AG08396 (cell line): ENCODE results near the gene ALS2.
"Not testable (repeated sequence)": the region's sequence is repeated elsewhere in the genome, so short reads cannot be mapped to it uniquely, and the experiment has no call there.

Experiments used
- DNase-seq: peaks from one replicate; pipeline ENCODE4 v3.0.0; 2012; ENCODE audit warnings: low spot score, mixed read lengths

Gene ALS2

DNA sequence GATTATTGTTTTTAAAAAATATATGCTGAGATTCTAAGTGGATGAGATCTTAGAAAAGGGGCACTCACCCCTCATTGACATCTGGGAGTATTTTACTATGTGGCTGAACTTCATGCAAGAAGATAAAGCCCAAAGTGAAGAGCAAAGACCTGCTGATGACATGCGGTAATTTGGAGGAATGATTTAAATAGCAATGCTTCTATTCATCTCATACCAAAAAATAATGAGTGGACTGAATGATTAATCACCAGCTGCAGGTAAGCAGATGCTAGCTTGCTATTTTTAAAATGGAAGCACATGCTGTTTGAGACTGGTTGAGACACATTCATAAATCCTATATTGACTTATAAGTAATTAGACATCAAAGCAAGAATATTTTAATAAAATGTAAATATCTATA lies 12.9 kb upstream of the ALS2 start:
- no peak for DNase-seq

GRCh38 chr2:201790989-201791388 lies 10.3 kb upstream of the ALS2 start:
- DNase-seq = no peak

GRCh38 chr2:201790291-201790690 lies 9.6 kb upstream of the ALS2 start:
- DNase-seq = no peak

- DNase-seq = no peak
These were observed 8.7 kb upstream of the ALS2 start for GRCh38 chr2:201789395-201789794.

- no peak for DNase-seq
These were observed 7.6 kb upstream of the ALS2 start for GRCh38 chr2:201788371-201788770.

DNA sequence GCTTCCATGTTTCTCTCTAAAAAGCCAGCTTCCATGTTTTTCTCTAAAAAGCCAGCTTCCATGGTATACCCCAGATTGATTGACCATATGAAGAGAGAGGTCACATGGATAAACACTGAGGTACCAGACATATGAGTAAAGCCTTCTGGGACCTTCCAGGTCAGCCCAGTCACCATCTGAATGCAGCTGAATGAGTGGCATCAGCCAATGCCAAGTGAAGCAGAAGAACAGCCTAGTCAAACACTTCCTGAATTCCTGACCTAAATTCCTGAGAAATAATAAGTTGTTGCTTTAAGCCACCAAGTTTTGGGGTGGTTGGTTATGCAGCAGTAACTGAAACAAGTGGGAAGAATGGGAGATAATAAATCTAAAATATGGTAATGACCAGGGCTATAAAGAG lies 5.7 kb upstream of the ALS2 start:
- no peak for DNase-seq

DNA sequence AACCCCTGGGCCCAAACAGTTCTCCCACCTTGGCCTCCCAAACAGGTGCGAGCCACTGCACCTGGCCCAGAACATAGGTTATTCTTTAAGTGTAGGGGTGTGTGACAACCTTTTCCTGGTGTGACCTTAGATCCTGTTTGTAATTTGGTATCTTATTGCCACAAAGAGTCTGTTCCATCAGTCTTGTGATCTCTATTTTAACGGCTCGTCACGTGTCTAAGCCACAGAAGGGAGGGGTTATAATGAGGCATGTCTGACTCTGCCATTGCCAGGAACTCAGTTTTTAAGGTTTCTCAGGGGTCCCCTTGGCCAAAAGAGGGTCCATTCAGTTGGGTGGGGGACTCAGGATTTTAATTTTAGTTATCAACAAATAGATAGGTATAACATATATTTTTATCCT lies 4.4 kb upstream of the ALS2 start:
- no peak for DNase-seq

DNA sequence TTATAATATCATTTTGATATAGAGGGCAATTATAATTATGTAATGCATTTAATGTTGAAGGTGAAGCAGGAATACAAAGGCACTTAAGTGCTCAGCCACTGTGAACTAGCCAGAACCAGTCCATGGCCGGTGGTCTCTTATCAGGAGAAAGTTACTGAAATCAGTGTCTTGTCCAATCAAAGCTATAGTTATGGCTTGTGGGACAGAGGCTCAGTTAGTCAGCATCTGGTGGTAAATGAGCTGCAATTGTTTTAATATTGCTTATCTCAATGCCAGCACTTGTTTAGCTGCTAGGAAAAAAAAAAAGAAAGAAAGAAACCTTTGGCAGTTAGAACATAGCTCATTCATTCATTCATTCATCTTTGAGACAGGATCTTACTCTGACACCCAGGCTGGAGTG lies 3.8 kb upstream of the ALS2 start:
- DNase-seq = no peak

GRCh38 chr2:201781557-201782051 lies 871 bp upstream of the ALS2 start:
- DNase-seq = no peak

- DNase-seq = peak; percentile 30
These were observed 646 bp downstream of the ALS2 start for GRCh38 chr2:201779901-201780673.

DNA sequence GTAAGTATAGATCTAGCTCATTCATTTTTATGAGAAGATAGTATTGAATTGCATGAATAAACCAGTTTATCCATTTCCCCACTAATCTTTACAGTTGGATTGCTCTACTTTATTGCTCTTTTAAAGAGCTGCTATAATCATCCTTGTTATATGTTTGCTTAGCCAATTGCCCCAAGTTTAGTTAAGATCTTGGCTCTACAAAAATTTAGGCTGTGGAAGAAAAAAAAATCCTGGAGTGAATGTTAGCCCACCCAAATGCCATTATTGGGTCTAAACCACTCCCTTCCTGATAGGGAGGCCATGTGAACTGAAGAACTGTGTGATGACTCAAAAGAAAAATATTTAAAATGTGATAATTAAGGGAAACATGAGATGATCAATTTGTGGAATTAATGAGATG lies 2.9 kb downstream of the ALS2 start:
- no peak for DNase-seq

DNA sequence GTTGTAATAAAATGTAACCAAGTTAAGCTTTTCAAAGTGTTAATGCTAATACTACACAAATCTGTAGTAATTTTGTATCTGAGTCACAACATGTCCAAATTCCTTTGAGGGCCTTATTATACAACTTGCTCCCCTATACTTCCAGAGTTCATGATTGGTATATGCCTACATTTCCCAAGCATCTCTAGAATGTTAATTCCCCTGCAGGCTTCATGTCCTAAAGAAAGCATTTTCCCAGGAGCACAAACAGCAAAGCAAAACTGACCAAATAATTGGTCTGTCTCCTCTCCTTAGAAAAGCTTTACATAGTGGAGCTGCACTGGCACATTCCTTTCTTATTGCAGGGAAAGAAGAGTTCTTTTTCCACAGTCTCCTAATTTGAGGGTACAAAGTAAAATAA lies 3.7 kb downstream of the ALS2 start:
- DNase-seq = no peak

GRCh38 chr2:201775326-201775725 lies 5.4 kb downstream of the ALS2 start:
- no peak for DNase-seq

DNA sequence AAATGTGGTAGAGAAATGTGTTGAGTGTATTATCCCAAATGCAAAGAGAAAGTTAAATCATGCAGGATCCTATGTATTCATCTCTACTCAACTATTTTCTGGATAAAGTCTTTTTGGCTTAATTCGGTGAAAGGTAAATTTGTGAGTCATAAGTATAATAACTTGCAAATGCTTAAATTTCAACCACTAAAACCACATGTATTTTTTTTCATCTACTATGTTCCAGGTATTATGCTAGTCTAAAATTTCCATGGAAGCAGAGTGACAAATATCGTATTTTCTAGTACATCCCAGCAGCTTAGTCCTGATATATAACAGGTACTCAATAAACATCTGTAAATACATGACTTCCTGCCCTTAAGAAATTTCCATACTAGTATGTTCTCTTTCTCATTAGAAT lies 6.2 kb downstream of the ALS2 start:
- no peak for DNase-seq

- DNase-seq = no peak
These were observed 6.7 kb downstream of the ALS2 start for GRCh38 chr2:201773990-201774389.

GRCh38 chr2:201769666-201770373 lies 10.9 kb downstream of the ALS2 start:
- DNase-seq = no peak

DNA sequence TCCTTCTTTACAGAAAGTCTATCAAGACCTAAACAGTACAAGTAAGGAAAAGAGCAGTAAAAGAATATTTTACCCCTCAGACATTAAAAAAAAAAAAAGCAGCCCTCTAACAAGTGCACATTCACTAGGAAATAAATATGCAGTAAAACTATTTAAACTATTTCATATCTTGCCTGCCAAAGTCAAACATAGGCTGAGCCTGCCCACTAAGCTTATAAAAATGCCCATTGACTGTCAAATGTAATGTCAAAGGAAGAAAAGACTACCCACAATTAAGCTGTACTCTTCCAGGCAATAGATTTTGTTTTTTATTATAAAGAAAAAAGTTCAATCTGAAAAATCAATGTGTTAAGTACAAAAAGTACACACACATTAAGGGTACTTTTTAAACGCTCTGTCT lies 11.8 kb downstream of the ALS2 start:
- DNase-seq = peak; percentile 43

DNA sequence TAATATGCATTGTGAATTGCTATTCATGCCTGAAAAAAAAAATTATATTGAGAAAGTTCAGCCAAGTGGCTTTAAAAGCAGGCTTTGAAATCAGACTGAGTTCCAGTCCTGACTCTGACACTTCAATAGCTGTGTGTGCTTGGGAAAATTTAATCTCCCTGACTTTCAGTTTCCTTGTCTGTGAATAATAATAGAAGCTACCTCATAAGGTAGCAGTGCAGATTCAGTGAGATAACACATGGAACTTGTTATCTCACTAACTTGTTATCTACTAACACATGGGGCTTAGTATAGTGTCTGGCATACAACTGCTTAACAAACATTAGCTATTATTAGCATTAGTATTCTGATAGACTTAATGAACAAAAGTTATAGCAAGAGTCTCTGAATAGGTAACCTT lies 14.9 kb downstream of the ALS2 start:
- DNase-seq = no peak

- DNase-seq = not testable (repeated sequence)
These were observed 16.3 kb downstream of the ALS2 start for GRCh38 chr2:201764469-201764868.

GRCh38 chr2:201761101-201761500 lies 19.6 kb downstream of the ALS2 start:
- no peak for DNase-seq

- DNase-seq = no peak
These were observed 21.2 kb downstream of the ALS2 start for GRCh38 chr2:201759567-201759966.

GRCh38 chr2:201758873-201759272 lies 21.9 kb downstream of the ALS2 start:
- no peak for DNase-seq

- no peak for DNase-seq
These were observed 22.5 kb downstream of the ALS2 start for GRCh38 chr2:201758234-201758633.
